GM12878 (cell line): ENCODE data around the gene MAMDC2. TPM values are rescaled to one million over a fixed set of nuclear protein-coding genes. Genes with fewer than 3 reads are reported as not detected.

Source experiments
- ATAC-seq: fragments of 200-7000 bp; cut with Tn5 transposase; 3 replicates; pipeline ENCODE4 v1.9.1; 2020; ENCODE audit warnings: mild to moderate bottlenecking, moderate library complexity
- BruUV-seq: library from RNA; stranded (reverse); fragments of 400-500 nt; replicated peaks from 2 replicates; lab custom pipeline; 2021; lab: Mats Ljungman, UMichigan
- CTCF ChIA-PET: fragments of 300-600 bp; sonication (Branson Sonifier 250); formaldehyde crosslinking; extraction: SDS; loops from one replicate; lab custom pipeline; 2021; ENCODE audit warnings: inconsistent platforms; lab: Yijun Ruan, JAX
- POLR2A ChIA-PET: fragments of 350-600 bp; formaldehyde crosslinking; extraction: SDS; loops from one replicate; lab custom pipeline; 2021; ENCODE audit warnings: inconsistent platforms; lab: Charles Lee
- RAD21 ChIA-PET: fragments of 300-600 bp; sonication (Branson Sonifier 250); formaldehyde crosslinking; loops from one replicate; lab custom pipeline; 2023; ENCODE audit warnings: antibody characterized with exemption; ENCODE audit not compliant: unreplicated experiment; lab: Charles Lee
- SMC1A ChIA-PET: fragments of 300-600 bp; sonication (Branson Sonifier 250); formaldehyde crosslinking; loops from one replicate; lab custom pipeline; 2023; ENCODE audit not compliant: unreplicated experiment, uncharacterized antibody; lab: Charles Lee
- DNase-seq: peaks from one replicate; pipeline ENCODE4 v3.0.0-alpha.2; 2011; ENCODE audit warnings: low read depth, low spot score
- FAIRE-seq: peaks from 3 replicates; lab custom pipeline; 2011; peaks lifted over from hg19 to GRCh38; lab: Jason Lieb, UNC
- H2AFZ ChIP-seq: 2 replicates; pipeline ENCODE4 v1.6.0; 2011; ENCODE audit warnings: low read depth, low read length, control low read depth; ENCODE audit not compliant: control insufficient read depth
- H3K27ac ChIP-seq: 2 replicates; pipeline ENCODE4 v1.5.1; 2011; ENCODE audit warnings: control low read depth; ENCODE audit not compliant: control insufficient read depth, insufficient read depth
- H3K27me3 ChIP-seq, 2 experiments: replicated peaks in 1 of 2; 2 replicates each; pipeline versions ENCODE4 v1.6.0 to v1.6.1; 2011; ENCODE audit warnings: low read length in 1 of 2; ENCODE audit not compliant: control insufficient read depth in 2 of 2, insufficient read depth in 2 of 2
- H3K36me3 ChIP-seq, 2 experiments: 2 replicates each; pipeline ENCODE4 v1.5.1; 2011; ENCODE audit warnings: low read length in 1 of 2; ENCODE audit not compliant: control insufficient read depth in 2 of 2, insufficient read depth in 2 of 2
- H3K4me1 ChIP-seq: 2 replicates; pipeline ENCODE4 v1.6.1; 2011; ENCODE audit warnings: mild to moderate bottlenecking, low read length, moderate library complexity, mixed read lengths; ENCODE audit not compliant: control insufficient read depth, insufficient read depth
- H3K4me2 ChIP-seq: 2 replicates; pipeline ENCODE4 v1.6.0; 2011; ENCODE audit warnings: control low read depth; ENCODE audit not compliant: control insufficient read depth, insufficient read depth
- H3K4me3 ChIP-seq: fragments of 200-600 bp; sonication (generic); 2 replicates; pipeline ENCODE4 v1.5.1; 2016
- H3K79me2 ChIP-seq: 2 replicates; pipeline ENCODE4 v1.6.0; 2011; ENCODE audit warnings: low read length; ENCODE audit not compliant: control insufficient read depth, insufficient read depth
- H3K9ac ChIP-seq: 2 replicates; pipeline ENCODE4 v1.8.0; 2011; ENCODE audit warnings: low read length, control low read depth, mixed read lengths; ENCODE audit not compliant: control insufficient read depth, insufficient read depth
- H3K9me3 ChIP-seq: replicated peaks from 3 replicates; pipeline ENCODE4 v1.5.1; 2011; ENCODE audit warnings: mild to moderate bottlenecking, low read length; ENCODE audit not compliant: control insufficient read depth, insufficient read depth
- H4K20me1 ChIP-seq: 2 replicates; pipeline ENCODE4 v1.6.0; 2011; ENCODE audit not compliant: control insufficient read depth, insufficient read depth
- CEBPB ChIP-seq, 2 experiments: fragments of 150-350 bp in 1 of 2; IDR thresholded peaks; 2 replicates each; pipeline ENCODE4 v1.6.1; 2012 to 2014; ENCODE audit warnings: low read depth in 2 of 2, low read length in 2 of 2, borderline replicate concordance in 1 of 2, inconsistent platforms in 1 of 2
- CREB1 ChIP-seq: IDR thresholded peaks from 2 replicates; pipeline ENCODE4 v1.6.1; 2012; ENCODE audit warnings: low read depth, mild to moderate bottlenecking, inconsistent platforms
- MEF2B ChIP-seq: fragments of 450-650 bp; IDR thresholded peaks from 2 replicates; pipeline ENCODE4 v1.6.1; 2018; ENCODE audit warnings: mild to moderate bottlenecking, moderate library complexity; ENCODE audit not compliant: partially characterized antibody, poor library complexity, severe bottlenecking
- POLR2AphosphoS5 ChIP-seq: IDR thresholded peaks from 2 replicates; pipeline ENCODE4 v1.6.1; 2011; ENCODE audit warnings: mild to moderate bottlenecking, low read length, inconsistent platforms
- RELB ChIP-seq: fragments of 450-650 bp; IDR thresholded peaks from 2 replicates; pipeline ENCODE4 v1.6.1; 2017; ENCODE audit warnings: low read depth, mild to moderate bottlenecking, moderate library complexity
- SMAD5 ChIP-seq: IDR thresholded peaks from 2 replicates; pipeline ENCODE4 v1.6.1; 2016; ENCODE audit warnings: antibody characterized with exemption, low read depth
- SMARCA5 ChIP-seq: fragments of 450-650 bp; IDR thresholded peaks from 2 replicates; pipeline ENCODE4 v1.6.1; 2017; ENCODE audit warnings: mild to moderate bottlenecking
- YY1 ChIP-seq: IDR thresholded peaks from 2 replicates; pipeline ENCODE4 v1.6.1; 2011; ENCODE audit warnings: low read depth, mild to moderate bottlenecking, low read length
- ZNF24 ChIP-seq: fragments of 450-650 bp; IDR thresholded peaks from 2 replicates; pipeline ENCODE4 v1.6.1; 2017; ENCODE audit warnings: antibody characterized with exemption, mild to moderate bottlenecking
- ZSCAN29 ChIP-seq: fragments of 450-650 bp; IDR thresholded peaks from 2 replicates; pipeline ENCODE4 v1.6.1; 2017; ENCODE audit warnings: mild to moderate bottlenecking, moderate library complexity
- WGBS: methylation state at CpG from one replicate; pipeline ENCODE4 v1.1.6; 2016; ENCODE audit warnings: low lambda C conversion rate; ENCODE audit not compliant: insufficient replicate concordance, insufficient coverage; ENCODE audit errors: missing lambda C conversion rate; 5-methylcytosine and 5-hydroxymethylcytosine counted together
- in situ Hi-C: fragments of 300-500 bp; cut with MboI; formaldehyde crosslinking; loops from 9 replicates; pipeline ENCODE4 v1.14.3; 2018; ENCODE audit warnings: mixed read lengths
- intact Hi-C: fragments of 100-400 bp; cut with micrococcal nuclease; formaldehyde crosslinking; loops from one replicate; pipeline ENCODE4 v1.14.2; 2022; ENCODE audit not compliant: unreplicated experiment
- polyA plus RNA-seq, 11 experiments: library from polyadenylated mRNA; depleted of rRNA in 4 of 11; unstranded in 6 of 11; stranded (reverse) in 5 of 11; fragments of >200 nt; fragmentation: Nextera tagmentation in 4 of 11; fragmentation: Illumina TruSeq in 1 of 11; extraction: Ambion mirVana in 4 of 11; extraction: Trizol in 1 of 11; gene quantifications; 1 replicate in 1 of 11; 2 replicates in 10 of 11; pipeline versions ENCODE4 v1.2.1 to v1.2.3, GENCODE V29; 2011 to 2016; ENCODE audit warnings: inconsistent platforms in 2 of 11, missing spikeins in 2 of 11, low read depth in 1 of 11
- total RNA-seq, 4 experiments: library from RNA; depleted of rRNA in 3 of 4; stranded (reverse); fragments of >200 nt in 3 of 4; fragmentation: Illumina TruSeq in 1 of 4; extraction: Trizol in 1 of 4; gene quantifications; 2 replicates each; pipeline versions ENCODE4 v1.2.1 to v1.2.3, GENCODE V29; 2013 to 2021
- TF ChIP-seq, protein P1 (sequence below): fragments of 450-650 bp; IDR thresholded peaks from 2 replicates; pipeline ENCODE4 v1.6.1; 2017; ENCODE audit warnings: mild to moderate bottlenecking, moderate library complexity
- TF ChIP-seq, protein P2 (sequence below): fragments of 450-650 bp; IDR thresholded peaks from 2 replicates; pipeline ENCODE4 v1.6.1; 2018; ENCODE audit warnings: borderline replicate concordance, mild to moderate bottlenecking; ENCODE audit not compliant: partially characterized antibody
- TF ChIP-seq, protein P3 (sequence below): fragments of 450-650 bp; IDR thresholded peaks from 2 replicates; pipeline ENCODE4 v1.6.1; 2016; ENCODE audit warnings: mild to moderate bottlenecking

Gene MAMDC2
- total and polyA plus RNA-seq, 10 of the 15 experiments (the other 5 are each of a cell fraction or from before 2014, with no cell fraction given): 0.01 to 0.09 TPM; not detected in 8

GRCh38 chr9:70091103-70091502, 47.5 kb downstream of the MAMDC2 start (continued):
- TF ChIP-seq, protein P1, sequence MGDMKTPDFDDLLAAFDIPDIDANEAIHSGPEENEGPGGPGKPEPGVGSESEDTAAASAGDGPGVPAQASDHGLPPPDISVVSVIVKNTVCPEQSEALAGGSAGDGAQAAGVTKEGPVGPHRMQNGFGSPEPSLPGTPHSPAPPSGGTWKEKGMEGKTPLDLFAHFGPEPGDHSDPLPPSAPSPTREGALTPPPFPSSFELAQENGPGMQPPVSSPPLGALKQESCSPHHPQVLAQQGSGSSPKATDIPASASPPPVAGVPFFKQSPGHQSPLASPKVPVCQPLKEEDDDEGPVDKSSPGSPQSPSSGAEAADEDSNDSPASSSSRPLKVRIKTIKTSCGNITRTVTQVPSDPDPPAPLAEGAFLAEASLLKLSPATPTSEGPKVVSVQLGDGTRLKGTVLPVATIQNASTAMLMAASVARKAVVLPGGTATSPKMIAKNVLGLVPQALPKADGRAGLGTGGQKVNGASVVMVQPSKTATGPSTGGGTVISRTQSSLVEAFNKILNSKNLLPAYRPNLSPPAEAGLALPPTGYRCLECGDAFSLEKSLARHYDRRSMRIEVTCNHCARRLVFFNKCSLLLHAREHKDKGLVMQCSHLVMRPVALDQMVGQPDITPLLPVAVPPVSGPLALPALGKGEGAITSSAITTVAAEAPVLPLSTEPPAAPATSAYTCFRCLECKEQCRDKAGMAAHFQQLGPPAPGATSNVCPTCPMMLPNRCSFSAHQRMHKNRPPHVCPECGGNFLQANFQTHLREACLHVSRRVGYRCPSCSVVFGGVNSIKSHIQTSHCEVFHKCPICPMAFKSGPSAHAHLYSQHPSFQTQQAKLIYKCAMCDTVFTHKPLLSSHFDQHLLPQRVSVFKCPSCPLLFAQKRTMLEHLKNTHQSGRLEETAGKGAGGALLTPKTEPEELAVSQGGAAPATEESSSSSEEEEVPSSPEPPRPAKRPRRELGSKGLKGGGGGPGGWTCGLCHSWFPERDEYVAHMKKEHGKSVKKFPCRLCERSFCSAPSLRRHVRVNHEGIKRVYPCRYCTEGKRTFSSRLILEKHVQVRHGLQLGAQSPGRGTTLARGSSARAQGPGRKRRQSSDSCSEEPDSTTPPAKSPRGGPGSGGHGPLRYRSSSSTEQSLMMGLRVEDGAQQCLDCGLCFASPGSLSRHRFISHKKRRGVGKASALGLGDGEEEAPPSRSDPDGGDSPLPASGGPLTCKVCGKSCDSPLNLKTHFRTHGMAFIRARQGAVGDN: no peak
- TF ChIP-seq POLR2AphosphoS5: no peak
- no peak for TF ChIP-seq MEF2B

DNA sequence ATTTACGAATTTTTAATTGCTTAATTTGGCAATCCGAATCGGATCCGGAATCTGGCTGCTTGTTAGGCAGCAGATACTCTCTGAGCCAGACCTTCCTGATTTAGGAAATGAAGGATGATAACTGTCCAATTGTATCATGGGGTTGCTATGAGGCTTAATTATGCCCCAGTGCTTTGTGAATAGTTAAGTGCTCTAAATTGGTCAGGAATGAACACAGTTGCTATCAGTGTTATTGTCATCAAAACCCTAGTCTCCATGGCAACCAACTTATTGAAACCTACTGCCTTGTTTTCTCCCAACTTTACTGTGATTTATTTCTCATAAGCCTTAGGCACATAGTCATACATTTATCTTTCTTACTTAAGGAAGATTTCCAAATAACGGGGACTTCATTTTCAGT, 47.9 kb downstream of the MAMDC2 start:
- in situ Hi-C loops: no loop called here
- Histone ChIP-seq H2AFZ (no peak overlapping the region), H3K36me3 (no peaks in the 10 kb centered on the region), H3K9ac (no peak overlapping the region), H3K27me3 (no peaks in the 10 kb centered on the region; a peak in 1 of 4 replicates), H3K27ac (no peak overlapping the region), H3K79me2 (no peaks in the 10 kb centered on the region), H3K9me3 (no peaks in the 10 kb centered on the region), H3K4me2 (no peak overlapping the region), H3K4me3 (no peak overlapping the region), H4K20me1 (no peaks in the 10 kb centered on the region), H3K4me1 (no peaks in the 10 kb centered on the region)
- DNase-seq (no peak), ATAC-seq (no peak), FAIRE-seq (no peak)
- ChIA-PET SMC1A (no interaction called here), POLR2A (no interaction called here), CTCF (no interaction called here), RAD21 (no interaction called here)
- BruUV-seq: no TSS peak
- 40% methylated on average over 5 of the region's 5 CpGs for WGBS
- intact Hi-C loops: no loop called here
- no peak for TF ChIP-seq SMAD5
- no peak for TF ChIP-seq SMARCA5
- TF ChIP-seq, protein P2, sequence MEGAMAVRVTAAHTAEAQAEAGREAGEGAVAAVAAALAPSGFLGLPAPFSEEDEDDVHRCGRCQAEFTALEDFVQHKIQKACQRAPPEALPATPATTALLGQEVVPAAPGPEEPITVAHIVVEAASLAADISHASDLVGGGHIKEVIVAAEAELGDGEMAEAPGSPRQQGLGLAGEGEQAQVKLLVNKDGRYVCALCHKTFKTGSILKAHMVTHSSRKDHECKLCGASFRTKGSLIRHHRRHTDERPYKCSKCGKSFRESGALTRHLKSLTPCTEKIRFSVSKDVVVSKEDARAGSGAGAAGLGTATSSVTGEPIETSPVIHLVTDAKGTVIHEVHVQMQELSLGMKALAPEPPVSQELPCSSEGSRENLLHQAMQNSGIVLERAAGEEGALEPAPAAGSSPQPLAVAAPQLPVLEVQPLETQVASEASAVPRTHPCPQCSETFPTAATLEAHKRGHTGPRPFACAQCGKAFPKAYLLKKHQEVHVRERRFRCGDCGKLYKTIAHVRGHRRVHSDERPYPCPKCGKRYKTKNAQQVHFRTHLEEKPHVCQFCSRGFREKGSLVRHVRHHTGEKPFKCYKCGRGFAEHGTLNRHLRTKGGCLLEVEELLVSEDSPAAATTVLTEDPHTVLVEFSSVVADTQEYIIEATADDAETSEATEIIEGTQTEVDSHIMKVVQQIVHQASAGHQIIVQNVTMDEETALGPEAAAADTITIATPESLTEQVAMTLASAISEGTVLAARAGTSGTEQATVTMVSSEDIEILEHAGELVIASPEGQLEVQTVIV: no peak
- TF ChIP-seq YY1: no peak
- TF ChIP-seq RELB: no peak
- TF ChIP-seq, protein P3, sequence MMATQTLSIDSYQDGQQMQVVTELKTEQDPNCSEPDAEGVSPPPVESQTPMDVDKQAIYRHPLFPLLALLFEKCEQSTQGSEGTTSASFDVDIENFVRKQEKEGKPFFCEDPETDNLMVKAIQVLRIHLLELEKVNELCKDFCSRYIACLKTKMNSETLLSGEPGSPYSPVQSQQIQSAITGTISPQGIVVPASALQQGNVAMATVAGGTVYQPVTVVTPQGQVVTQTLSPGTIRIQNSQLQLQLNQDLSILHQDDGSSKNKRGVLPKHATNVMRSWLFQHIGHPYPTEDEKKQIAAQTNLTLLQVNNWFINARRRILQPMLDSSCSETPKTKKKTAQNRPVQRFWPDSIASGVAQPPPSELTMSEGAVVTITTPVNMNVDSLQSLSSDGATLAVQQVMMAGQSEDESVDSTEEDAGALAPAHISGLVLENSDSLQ: no peak
- no peak for TF ChIP-seq ZSCAN29
- no peak for TF ChIP-seq CREB1
- no peak for TF ChIP-seq CEBPB (IDR thresholded peaks at IDR 0.05; ENCODE audit: borderline replicate concordance in 1 of 2, low read depth in 2 of 2, low read length in 2 of 2)
- TF ChIP-seq ZNF24: no peak
